PC-9 (cell line): ENCODE results near the gene CCP110.

Source experiments
- CTCF ChIP-seq: fragments of 200-600 bp; sonication (generic); conservative IDR thresholded peaks from 2 replicates; pipeline ENCODE4 v1.6.1; 2017; ENCODE audit warnings: mixed run types, antibody characterized with exemption, mild to moderate bottlenecking, moderate library complexity
- EZH2 ChIP-seq: fragments of 200-600 bp; sonication (generic); IDR thresholded peaks from 2 replicates; pipeline ENCODE4 v1.8.0; 2017; ENCODE audit warnings: antibody characterized with exemption, low read depth

- TF ChIP-seq CTCF = no peak
- no peak for TF ChIP-seq EZH2
Measured at GRCh38 chr16:19522397-19522732, 1.4 kb upstream of the CCP110 start.
